Globus pallidus (tissue), 1 donor: ENCODE measurements around the gene TTC39A.
"Not testable (repeated sequence)": the region's sequence is repeated elsewhere in the genome, so short reads cannot be mapped to it uniquely, and the experiment has no call there.

Experiments
- DNase-seq: peaks from one replicate; pipeline ENCODE4 v3.0.0-alpha.2; 2015; ENCODE audit warnings: low spot score

The TTC39A gene

DNA sequence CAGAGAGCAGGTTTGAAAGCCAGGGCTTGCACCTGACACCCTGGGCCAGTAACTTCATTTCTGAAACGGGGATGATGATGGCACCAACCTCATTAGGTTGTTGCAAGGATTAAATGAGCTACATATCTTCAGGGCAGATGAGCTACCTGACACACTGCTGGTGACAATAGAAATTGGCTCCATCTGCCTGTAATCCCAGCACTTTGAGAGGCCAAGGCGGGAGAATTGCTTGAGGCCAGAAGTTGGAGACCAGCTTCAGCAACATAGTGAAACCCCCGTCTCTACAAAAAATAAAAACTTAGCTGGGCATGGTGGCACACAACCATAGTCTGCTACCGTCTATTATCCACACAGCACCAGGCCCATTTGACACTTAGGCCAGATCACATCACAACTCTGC lies 6.3 kb upstream of the TTC39A start:
- no peak for DNase-seq

DNA sequence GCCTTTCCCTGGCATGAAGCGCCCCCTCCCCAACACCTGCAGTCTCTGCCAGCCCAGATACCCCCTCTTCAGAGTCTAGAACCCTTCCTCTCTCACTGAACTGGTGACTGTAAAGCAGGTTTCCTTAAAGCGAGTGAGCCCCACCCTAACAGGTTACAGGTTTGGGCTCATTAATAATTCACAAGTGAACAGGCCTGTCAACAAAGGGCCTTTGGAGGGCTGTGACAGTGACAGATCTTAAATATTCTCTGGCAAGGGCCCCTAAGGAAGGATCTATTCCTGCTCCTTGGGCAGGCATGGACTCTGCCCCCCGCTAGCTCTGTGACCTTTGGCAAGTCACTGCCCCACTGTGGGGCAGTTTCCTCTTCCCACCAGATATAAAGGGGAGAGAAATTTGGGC lies 5.6 kb upstream of the TTC39A start:
- no peak for DNase-seq

DNA sequence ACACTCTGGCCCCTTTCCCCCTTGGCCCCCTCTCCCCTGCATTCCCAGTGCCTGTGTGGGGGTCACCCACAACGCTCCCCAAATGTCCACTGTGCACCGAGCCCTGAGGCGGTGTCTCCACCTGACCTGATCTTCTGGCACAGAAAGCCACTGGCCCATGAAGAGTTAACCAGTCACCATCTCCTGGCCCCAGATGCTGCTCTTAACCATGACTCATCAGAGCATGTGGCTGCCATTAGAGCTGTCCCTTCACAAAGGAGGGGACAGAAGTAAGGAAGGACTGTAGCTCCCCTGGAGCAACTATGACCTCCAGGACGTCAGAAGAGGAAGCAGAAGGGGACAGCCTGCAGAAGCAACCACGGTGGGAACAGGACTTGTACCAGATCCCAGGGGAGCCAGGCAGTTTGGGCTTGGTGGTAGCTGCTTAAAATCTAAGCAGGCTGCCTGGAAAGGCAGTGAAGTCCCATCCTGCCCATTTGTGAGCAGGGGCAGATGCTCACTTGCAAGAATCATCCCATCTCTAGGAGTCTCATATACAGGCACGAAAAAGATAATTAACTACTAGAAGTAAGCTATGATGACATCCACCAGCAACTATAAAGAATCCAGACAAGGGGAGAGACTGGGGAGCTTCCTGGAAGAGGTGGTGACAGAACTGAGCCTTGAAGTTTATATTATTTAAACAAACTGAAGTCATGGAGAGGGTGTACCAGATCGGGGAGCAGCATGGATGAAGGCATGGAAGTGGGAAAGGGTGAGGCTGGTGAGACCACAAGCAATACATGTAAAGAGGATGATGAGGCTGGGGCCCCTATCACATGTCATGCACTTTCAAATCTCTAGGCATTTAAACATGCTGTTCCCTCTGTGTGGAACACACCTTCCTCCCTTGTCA lies 1.1 kb upstream of the TTC39A start:
- no peak for DNase-seq

DNA sequence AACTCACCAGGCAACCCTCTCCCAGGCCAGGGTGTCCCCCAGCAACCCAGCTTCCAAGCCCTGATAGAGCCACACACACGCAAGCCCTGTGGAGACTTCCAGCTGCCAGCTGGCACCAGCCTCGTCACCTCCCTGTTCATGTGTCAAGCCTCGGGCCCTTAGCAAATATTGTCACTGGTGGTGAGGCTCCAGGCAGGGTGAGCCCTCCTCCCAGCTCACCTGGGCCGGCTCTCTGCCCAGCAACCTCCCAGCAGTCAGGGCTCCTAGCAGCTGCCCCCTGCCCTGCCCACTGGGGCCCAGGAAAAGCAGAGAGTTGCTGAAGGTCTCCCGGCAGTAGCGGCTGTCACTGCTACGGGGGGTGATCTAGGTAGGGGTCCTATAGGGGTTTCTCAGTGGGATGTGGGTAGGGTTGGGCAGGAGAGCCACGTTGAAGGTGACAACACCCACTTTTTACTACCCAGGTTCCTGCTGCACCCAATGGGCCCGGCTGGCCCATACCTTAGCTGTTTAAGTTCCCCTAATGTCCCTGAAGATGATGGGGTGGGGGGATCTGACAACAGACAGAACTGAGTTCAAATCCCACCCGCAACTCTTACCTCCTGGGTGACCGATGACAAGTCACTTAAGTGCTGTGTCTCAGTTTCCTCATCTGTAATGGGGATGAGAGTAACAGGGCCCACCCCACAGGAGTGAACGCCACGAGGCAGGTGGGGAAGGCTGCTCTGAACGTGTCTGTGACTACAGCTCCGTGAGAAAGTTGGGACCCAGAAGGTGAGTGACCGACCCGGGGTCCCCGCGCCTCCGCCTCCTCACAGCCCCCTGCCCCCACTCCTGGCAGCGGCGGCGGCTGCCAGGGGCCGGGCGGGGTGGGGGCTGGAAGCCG lies 678 bp downstream of the TTC39A start:
- no peak for DNase-seq

DNA sequence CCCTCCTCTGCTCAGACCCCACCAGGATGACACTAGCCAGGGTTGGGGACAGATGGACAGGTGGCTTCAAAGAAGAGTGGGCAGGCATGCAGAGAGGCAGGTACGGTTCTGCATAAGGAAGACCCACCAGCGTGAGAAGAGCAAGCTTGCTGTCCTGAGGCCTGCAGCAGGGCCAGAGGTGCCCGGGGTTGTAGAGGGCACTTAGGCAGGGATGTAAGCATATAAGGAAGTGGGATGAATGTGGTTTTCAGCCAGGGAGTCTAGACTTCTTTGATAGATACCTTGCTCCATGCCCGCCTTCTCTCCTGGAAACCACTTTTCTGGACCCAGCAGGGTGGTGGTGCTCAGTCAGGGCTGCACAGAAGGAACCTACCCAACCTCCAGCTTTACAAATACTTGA lies 1.4 kb downstream of the TTC39A start:
- no peak for DNase-seq

DNA sequence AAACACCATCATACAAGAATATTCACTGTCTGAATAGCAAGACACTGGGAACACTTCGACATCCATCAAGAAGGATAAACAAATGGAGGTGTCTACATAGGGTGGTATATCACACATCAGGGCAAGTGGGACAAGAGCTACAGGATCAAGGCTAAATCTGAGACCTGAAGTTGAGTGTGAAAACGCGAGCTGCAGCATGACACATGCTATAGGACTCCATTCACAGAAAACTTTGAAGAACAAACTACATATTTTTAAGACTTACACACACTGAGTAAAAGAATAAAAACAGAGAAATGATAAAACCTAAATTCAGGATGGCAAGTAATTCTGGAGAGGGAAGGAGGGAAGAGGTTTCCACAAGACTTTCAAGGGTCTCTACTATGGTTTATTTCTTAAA lies 2.1 kb downstream of the TTC39A start:
- no peak for DNase-seq

DNA sequence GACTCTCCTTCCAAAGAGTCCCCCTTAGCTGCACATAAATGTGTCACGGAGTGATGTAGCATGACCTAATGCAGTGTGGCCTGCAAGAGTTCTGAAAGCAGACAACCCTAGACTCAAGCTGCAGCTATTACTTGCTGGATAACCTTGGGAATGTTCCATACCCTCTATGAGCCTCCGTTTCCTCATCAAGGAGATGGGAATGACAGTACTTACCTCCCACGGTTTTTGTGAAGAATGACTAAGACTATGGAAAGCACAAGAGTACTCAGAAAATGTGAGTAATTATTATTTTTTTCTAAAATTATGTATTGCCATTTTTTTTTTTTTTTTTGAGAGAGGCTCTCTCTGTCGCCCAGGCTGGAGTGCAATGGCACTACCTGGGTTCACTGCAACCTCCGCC lies 3.0 kb downstream of the TTC39A start:
- no peak for DNase-seq

DNA sequence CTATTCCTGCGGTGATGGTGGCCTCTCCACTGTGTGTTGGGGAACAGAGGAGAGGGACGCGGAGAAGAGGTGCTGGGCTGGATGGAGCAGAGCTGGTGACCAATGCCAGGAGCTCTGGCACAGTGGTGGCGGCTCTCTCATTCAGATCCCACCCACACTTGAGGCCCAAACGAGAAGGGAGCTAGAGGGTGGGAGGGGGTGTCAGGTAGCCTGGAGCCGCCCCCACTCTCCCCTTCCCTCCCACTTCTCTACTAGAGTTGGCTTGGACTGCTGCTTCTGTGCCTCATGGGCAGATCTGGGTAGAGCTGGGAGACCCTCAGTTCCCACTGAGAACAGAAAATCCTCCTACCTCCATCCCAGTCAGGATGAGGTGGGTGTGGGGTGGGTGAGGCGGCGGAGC lies 3.5 kb downstream of the TTC39A start:
- no peak for DNase-seq

DNA sequence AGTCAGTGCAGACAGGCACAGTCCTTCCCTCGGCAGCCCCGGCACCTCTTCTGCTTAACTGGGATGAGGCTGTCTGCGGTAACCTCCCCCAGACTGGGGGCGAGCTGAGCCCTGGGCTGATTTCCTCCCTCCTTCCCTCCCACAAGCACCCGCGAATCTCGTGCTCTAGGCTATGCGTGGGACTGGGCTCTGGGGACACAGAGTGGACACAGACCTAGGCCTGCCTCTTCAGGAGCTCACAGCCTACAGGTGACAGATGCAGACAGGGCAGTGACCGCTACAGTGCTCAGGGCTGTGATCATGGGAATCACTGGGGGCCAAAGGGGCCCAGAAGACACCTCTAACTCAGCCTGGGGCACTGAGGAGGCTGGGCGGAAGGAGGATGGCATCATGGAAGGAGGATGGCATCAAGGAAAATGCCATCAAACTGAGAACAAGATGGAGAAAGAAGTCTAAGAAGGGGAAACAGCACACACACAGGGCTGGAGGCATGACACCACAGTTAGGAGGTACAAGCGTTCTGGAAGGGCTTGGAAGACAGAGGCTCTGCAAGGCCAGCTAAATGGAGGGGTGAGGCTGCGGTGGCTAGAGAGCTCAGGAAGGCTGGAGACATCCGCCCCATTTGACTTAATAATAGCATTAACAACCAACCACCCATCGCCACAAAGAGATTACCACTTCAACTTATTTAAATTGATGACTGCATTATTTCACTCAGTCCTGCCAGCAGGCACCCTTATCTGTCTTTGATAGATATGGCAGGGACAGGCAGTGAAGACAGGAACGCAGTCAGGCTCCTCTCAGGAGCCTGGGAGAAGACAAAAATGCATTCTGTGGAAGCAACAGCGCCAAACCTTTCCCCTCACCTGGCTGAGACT lies 4.2 kb downstream of the TTC39A start:
- no peak for DNase-seq

DNA sequence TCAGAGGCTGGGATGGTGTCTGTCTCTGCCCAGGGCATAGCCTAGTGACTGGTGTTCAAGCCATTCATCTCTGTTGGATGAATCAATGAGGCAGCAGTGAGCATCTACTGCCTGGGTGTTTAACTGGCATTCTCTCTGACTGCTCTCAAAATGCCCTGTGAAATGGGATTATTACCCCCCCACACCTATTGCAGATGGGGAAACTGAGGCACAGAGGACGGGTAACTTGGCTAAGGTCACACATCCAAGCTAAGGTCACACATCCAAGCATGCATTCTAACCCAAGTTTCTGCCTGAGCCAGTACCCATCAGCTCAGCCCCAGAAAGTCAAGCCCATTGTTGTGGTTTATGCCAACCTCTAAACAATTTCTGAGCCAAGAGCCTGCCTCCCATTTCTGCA lies 5.0 kb downstream of the TTC39A start:
- no peak for DNase-seq

DNA sequence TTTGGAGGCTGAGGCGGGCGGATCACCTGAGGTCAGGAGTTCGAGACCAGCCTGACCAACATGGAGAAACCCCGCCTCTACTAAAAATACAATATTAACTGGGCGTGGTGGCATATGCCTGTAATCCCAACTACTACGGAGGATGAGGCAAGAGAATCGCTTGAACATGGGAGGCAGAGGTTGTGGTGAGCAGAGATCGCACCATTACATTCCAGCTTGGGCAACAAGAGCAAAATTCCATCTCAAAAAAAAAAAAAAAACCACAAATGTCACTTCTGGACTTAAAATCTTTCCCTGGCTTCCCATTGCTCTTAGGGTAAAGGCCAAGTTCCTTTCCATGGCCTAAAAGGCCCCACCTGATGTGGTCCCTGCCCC lies 5.4 kb downstream of the TTC39A start:
- DNase-seq = not testable (repeated sequence)

DNA sequence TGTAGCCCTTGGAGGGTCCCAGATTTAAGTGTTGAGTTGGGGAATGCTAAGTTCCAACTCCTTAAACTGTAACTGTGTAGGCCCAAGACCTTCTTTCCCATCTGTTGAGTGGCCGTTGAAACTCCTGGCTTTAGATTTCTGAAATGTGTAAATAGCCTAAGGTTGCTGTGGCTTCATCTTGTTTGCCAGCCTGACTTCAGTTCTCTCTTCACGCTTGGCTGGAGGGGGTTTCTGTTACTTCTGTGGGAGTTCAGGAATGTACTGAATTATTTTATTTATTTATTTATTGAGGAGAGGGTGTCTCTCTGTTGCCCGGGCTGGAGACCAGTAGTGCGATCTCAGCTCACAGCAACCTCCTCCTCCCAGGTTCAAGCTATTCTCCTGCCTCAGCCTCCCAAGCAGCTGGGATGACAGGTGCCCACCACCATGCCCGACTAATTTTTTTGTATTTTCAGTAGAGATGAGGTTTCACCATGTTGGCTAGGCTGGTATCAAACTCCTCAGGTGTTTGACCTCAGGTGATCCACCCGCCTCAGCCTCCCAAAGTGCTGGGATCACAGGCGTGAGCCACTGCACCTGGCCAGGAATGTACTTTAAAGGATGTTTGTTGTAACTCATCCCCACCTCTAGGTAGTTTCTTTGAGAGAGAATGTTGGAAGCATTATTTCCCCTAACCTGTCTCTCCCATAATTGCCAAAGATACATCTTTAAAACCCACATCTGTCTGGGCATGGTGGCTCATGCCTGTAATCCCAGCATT lies 5.9 kb downstream of the TTC39A start:
- no peak for DNase-seq

DNA sequence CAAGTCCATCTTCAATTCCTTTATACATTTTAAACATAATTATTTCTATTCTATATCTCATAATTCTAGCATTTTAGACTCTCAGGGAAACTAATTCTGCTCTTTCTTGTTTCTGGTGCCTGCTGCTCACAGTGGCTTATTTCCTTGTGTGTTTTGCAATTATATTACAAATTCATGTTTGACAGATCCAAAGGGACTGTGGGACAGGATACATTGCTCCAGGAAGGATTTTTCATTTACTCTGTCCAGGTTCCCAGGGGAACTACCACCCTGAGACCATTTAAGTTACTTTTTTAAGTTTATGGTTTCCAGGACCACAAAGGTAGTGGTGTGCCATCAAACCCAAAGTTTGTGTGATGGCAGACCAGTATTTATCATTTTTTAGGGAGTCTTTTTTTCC lies 6.6 kb downstream of the TTC39A start:
- no peak for DNase-seq

DNA sequence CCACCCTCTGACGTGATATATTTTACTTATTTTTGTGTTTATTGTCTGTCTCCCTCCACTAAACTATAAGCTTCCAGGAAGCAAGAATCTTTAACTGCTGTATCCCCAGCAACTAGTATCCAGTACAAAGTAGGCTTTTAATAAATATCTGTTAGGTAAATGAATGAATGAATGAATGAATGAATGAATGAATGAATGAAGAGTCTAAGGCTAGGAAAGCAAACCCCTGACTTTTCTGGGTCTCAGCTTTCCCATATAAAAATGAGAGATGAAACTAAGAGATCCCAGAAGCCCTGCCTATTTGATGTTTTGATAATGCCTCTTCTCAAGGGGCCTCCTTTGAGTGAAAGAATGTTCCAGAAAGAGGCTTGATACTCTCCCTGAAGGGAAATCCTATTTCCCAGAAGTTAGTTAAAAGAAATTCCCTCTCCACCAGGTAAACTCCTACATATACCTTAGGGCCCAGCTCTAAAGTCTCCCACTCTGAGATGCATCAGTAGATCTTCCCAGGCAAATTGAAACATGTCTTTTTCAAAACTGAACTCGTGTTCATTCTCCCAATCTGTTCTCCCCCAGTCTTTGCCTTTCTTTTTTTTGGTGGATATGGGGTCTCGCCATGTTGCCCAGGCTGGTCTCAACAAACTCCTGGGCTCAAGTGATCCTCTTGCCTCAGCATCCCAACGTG lies 7.8 kb downstream of the TTC39A start:
- DNase-seq = no peak

DNA sequence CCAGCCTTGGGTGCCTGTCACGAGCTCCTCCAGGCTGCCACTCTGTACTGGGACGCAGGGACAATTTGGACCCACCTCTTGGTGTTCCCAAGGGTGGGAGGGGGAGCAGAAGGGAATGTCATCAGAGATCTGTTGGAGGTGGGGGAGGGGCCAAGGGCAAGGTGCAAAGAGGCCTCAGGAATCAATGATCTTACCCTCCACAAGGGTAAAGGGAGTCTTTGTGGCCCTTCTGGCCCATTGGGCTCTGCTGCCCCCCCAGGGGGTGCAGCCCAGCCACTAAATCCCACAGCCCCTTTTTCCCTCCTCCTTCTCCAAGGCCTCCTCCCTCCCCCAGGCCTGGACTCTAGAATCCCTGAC lies 8.5 kb downstream of the TTC39A start:
- no peak for DNase-seq

DNA sequence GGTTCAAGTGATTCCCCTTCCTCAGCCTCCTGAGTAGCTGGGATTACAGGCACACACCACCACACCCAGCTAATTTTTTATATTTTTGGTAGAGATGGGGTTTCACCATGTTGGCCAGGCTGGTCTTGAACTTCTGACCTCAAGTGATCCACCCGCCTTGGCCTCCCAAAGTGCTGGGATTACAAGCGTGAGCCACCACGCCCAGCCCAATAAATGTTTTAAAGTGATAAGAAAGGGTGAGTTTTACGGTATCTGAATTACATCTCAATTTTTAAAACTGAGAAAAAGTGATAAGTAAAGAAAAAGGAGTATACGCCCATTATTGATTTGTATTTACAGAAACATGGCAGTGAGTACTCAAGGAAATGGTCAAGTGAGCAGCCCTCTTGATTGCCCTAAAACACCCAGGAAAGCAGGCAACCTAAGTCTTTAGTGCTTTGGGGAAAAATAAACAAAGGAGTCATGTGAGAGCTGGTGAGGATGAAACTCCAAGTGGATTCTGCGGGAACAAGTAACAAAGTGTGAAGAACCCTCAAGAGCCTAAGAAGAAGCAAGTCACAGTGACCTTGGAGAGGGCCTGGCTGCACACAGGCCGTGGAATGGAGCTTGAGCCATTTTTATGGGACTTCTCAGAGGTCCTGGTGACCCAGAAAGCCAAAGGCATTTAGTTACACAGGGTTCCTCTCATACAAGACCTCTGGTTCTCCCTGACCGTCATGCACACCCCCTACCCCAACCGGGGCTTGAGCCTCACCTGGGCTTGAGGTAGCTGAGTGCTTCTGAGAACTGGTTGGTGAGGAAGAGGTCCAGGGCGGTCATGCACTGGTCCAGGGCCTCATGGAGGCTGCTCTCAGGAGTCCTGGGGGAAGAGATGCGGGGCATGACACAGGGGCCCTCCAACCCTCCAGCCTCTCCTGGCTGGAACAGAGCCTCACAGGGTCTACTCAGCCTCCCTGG lies 9.1 kb downstream of the TTC39A start:
- no peak for DNase-seq

DNA sequence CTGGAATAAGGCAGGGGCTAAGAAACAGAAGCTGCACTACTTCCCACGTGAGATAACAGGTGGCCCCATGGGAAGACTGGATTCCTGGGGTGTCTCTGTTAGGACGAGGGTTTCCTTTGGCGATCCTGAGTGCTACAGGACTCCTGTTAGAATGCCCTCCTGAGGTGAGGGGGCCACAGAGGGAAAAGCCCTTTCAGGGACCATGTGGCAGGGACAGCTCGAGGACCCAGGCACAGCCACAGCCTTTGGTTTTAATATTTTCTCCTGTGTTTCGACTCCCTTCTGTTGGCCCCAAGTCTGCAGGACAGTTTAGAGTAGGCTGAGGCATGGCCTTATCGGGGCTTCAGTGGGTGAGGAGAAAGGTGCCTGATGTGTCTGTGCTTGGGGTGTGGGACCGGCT lies 12.6 kb downstream of the TTC39A start:
- DNase-seq = no peak

DNA sequence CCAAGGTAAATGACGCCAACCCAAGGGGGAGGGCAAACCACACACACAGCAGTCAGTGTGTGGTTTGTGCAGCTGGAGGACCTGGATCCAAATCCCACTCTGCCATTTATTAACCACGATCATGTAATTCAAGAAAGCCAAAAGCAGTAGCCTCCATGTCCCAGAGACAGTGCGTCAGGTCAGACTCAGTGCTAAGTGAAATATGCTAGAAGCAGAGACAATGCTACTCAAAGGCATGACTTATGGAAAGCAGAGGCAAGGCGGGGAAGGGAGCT lies 13.6 kb downstream of the TTC39A start:
- no peak for DNase-seq

DNA sequence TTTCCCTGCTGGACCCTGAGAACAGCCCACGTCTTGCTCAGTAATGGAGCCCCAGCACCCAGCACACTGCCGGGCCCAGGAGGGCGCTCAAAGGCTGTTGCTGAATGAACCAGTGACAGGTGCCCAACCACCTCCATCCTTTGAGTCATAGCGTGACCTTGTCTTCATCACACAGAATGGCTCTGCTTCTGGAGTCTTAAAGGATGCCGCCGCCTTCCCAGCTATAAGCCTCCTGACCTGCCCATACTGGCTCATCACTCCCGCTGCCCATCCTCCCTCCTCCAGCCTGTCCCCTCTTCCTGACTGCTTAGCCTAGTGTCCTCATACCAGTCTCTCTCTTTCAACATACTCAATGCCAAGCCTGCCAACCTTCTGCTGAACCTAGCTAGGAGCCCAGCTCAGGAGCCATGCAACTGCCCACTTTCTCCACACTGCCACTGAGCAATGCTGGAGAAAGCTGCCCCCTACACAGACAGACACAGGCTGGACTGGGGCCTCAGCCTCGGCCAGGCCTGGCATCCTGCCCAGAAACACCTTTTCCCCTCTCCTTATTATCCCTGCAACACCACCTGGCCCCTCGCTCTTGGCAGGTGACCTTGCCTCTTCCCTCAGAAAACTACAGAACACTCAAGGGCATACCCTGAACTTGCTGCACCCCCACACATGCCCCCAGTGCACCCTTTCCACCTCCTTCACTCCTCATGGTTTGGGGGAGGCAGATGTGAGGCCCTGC lies 14.1 kb downstream of the TTC39A start:
- no peak for DNase-seq
